Embryonic facial prominence (tissue), 1 donor: ENCODE results near the gene TFEC.
"Not testable (repeated sequence)": the region's sequence is repeated elsewhere in the genome, so short reads cannot be mapped to it uniquely, and the experiment has no call there.

Experiments
- DNase-seq: peaks from one replicate; pipeline ENCODE4 v3.0.0-alpha.2; 2016; ENCODE audit errors: extremely low spot score

TFEC gene

GRCh38 chr7:115929736-115930135, 100.8 kb downstream of the TFEC start:
- DNase-seq, result not testable (repeated sequence)

GRCh38 chr7:115924411-115924810, 106.2 kb downstream of the TFEC start:
- no peak for DNase-seq

- DNase-seq, result no peak
These were observed 110.2 kb downstream of the TFEC start for GRCh38 chr7:115920367-115920766.

GRCh38 chr7:115914951-115915350, 115.6 kb downstream of the TFEC start:
- peak; percentile 48 for DNase-seq

- DNase-seq, result no peak
These were observed 119.1 kb downstream of the TFEC start for GRCh38 chr7:115911465-115911864.

- DNase-seq, result peak; percentile 76
These were observed 119.9 kb downstream of the TFEC start for GRCh38 chr7:115910541-115911164.

GRCh38 chr7:115906731-115907130, 123.8 kb downstream of the TFEC start:
- no peak for DNase-seq

- DNase-seq, result no peak
These were observed 140.9 kb downstream of the TFEC start for GRCh38 chr7:115889669-115889984.

GRCh38 chr7:115888981-115889668, 141.4 kb downstream of the TFEC start:
- no peak for DNase-seq

GRCh38 chr7:115885550-115885949, 145.0 kb downstream of the TFEC start:
- no peak for DNase-seq
